Mesenchymal stem cell (in vitro differentiated cells and primary cell): ENCODE data around the gene LRSAM1.
"Not testable (repeated sequence)": the region's sequence is repeated elsewhere in the genome, so short reads cannot be mapped to it uniquely, and the experiment has no call there.

ENCODE experiments used
- DNase-seq: peaks from one replicate; pipeline ENCODE4 v3.0.0-alpha.2; 2013
- H2AFZ ChIP-seq: one replicate; pipeline ENCODE4 v1.6.1; 2013; ENCODE audit warnings: low read depth, mild to moderate bottlenecking, control low read depth, inconsistent platforms, low read length, moderate library complexity
- H2AK5ac ChIP-seq: 2 replicates; pipeline ENCODE4 v1.6.1; 2013; ENCODE audit warnings: low read length, moderate library complexity, mild to moderate bottlenecking, inconsistent platforms; ENCODE audit not compliant: severe bottlenecking
- H2BK120ac ChIP-seq: one replicate; pipeline ENCODE4 v1.6.1; 2013; ENCODE audit warnings: low read depth, mild to moderate bottlenecking, inconsistent platforms, low read length, moderate library complexity
- H2BK12ac ChIP-seq, 2 experiments: one replicate each; pipeline ENCODE4 v1.6.1; 2013; ENCODE audit warnings: inconsistent platforms in 2 of 2, low read length in 2 of 2, mild to moderate bottlenecking in 2 of 2, moderate library complexity in 2 of 2, control low read depth in 1 of 2
- H2BK15ac ChIP-seq: one replicate; pipeline ENCODE4 v1.6.1; 2013; ENCODE audit warnings: mild to moderate bottlenecking, low read depth, inconsistent platforms; ENCODE audit not compliant: poor library complexity, severe bottlenecking
- H2BK5ac ChIP-seq: 2 replicates; pipeline ENCODE4 v1.6.1; 2013; ENCODE audit warnings: low read depth, mild to moderate bottlenecking, low read length, control low read depth, inconsistent platforms; ENCODE audit not compliant: poor library complexity, severe bottlenecking
- H3K14ac ChIP-seq, 2 experiments: one replicate each; pipeline ENCODE4 v1.6.1; 2013; ENCODE audit warnings: inconsistent platforms in 2 of 2, low read length in 2 of 2, control low read depth in 1 of 2, mild to moderate bottlenecking in 1 of 2, moderate library complexity in 1 of 2
- H3K18ac ChIP-seq, 2 experiments: one replicate each; pipeline ENCODE4 v1.6.1; 2013; ENCODE audit warnings: inconsistent platforms in 2 of 2, low read length in 2 of 2, control low read depth in 1 of 2, low read depth in 1 of 2, mild to moderate bottlenecking in 1 of 2
- H3K23ac ChIP-seq, 2 experiments: one replicate each; pipeline ENCODE4 v1.6.1; 2013; ENCODE audit warnings: inconsistent platforms in 2 of 2, low read length in 2 of 2, mild to moderate bottlenecking in 2 of 2, moderate library complexity in 2 of 2, control low read depth in 1 of 2
- H3K27ac ChIP-seq: 2 replicates; pipeline ENCODE4 v1.5.1; 2013; ENCODE audit warnings: mild to moderate bottlenecking, moderate library complexity, low read length, control low read depth, inconsistent platforms; ENCODE audit not compliant: poor library complexity, severe bottlenecking
- H3K27me3 ChIP-seq, 2 experiments: 2 replicates each; pipeline versions ENCODE4 v1.6.1 to v1.7.0; 2013; ENCODE audit warnings: low read length in 2 of 2, mild to moderate bottlenecking in 2 of 2, moderate library complexity in 2 of 2, control low read depth in 1 of 2, inconsistent platforms in 1 of 2; ENCODE audit not compliant: control insufficient read depth in 1 of 2, insufficient read depth in 1 of 2
- H3K36me3 ChIP-seq, 2 experiments: 2 replicates each; pipeline versions ENCODE4 v1.6.1 to v1.7.0; 2013; ENCODE audit warnings: low read length in 2 of 2, control low read depth in 1 of 2, inconsistent platforms in 1 of 2, low read depth in 1 of 2, mild to moderate bottlenecking in 1 of 2; ENCODE audit not compliant: insufficient read depth in 2 of 2, control insufficient read depth in 1 of 2
- H3K4ac ChIP-seq, 2 experiments: one replicate each; pipeline ENCODE4 v1.6.1; 2013; ENCODE audit warnings: inconsistent platforms in 2 of 2, low read length in 2 of 2, mild to moderate bottlenecking in 2 of 2, moderate library complexity in 2 of 2, control low read depth in 1 of 2, low read depth in 1 of 2
- H3K4me1 ChIP-seq: 2 replicates; pipeline ENCODE4 v1.6.1; 2013; ENCODE audit warnings: low read depth, low read length, control low read depth; ENCODE audit not compliant: control insufficient read depth, insufficient read depth
- H3K4me2 ChIP-seq: 2 replicates; pipeline ENCODE4 v1.6.1; 2013; ENCODE audit warnings: low read length, mild to moderate bottlenecking, inconsistent platforms; ENCODE audit not compliant: poor library complexity, severe bottlenecking
- H3K4me3 ChIP-seq, 2 experiments: 2 replicates each; pipeline versions ENCODE4 v1.5.1 to v1.7.0; 2013; ENCODE audit warnings: low read length in 2 of 2, mild to moderate bottlenecking in 2 of 2, control low read depth in 1 of 2, low read depth in 1 of 2; ENCODE audit not compliant: insufficient read depth in 1 of 2
- H3K79me1 ChIP-seq: replicated peaks from 2 replicates; pipeline ENCODE4 v1.6.1; 2013; ENCODE audit warnings: mild to moderate bottlenecking, control low read depth, low read length, inconsistent platforms; ENCODE audit not compliant: poor library complexity, severe bottlenecking
- H3K9ac ChIP-seq: 2 replicates; pipeline ENCODE4 v1.7.0; 2013; ENCODE audit warnings: mild to moderate bottlenecking, low read length, moderate library complexity
- H3K9me3 ChIP-seq: 2 replicates; pipeline ENCODE4 v1.7.0; 2013; ENCODE audit warnings: mild to moderate bottlenecking, low read length; ENCODE audit not compliant: control insufficient read depth
- H4K8ac ChIP-seq: one replicate; pipeline ENCODE4 v1.6.1; 2013; ENCODE audit warnings: inconsistent platforms, mild to moderate bottlenecking, low read length, moderate library complexity
- H4K91ac ChIP-seq: one replicate; pipeline ENCODE4 v1.6.1; 2013; ENCODE audit warnings: mild to moderate bottlenecking, low read length, inconsistent platforms
- WGBS: methylation state at CpG from one replicate; pipeline ENCODE4 v1.1.7; 2013; ENCODE audit warnings: mixed read lengths; 5-methylcytosine and 5-hydroxymethylcytosine counted together

LRSAM1 gene

DNA sequence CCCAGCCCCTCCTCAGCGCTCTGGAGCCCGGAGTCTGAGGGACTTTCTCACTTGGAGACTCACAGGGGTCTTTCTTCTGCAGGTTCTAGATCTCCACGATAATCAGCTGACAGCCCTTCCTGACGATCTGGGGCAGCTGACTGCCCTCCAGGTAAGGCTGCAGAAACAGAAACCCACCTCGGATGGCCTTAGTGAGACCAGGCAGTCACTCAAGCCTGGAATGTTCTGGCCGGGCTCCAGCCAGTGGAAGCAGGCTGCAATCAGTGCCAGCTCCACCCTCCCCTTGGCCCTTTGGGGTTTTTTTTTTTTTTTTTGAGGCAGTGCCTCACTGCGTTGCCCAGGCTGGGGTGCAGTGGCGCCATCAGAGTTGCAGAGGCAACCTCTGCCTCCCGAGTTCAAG is 7.6 kb downstream of the LRSAM1 start:
- WGBS, result 95% methylated on average over 9 of the region's 9 CpGs
- no peak overlapping the region for H2BK15ac ChIP-seq
- no peak for DNase-seq

DNA sequence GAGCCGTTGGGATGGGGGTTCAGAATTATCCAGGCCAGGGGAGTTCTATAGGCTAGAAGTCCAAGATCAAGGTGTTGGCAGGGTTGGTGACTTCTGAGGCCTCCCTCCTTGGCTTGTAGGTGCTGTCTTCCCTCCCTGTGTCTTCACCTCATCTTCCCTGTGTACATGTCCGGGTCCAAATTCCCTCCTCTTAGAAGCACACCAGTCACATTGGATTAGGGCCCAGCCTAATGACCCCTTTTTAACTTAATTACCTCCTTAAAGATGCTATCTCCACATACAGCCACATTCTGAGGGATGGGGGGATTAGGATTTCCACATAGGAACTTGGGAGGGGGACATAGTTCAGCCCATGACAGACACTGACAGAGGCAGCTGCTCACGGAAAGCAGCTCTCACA is 12.1 kb downstream of the LRSAM1 start:
- H3K4ac ChIP-seq, result no peak overlapping the region
- H2BK5ac ChIP-seq, result no peak overlapping the region
- no peak overlapping the region for H3K23ac ChIP-seq
- no peak overlapping the region for H2AK5ac ChIP-seq
- no peak overlapping the region for H3K4me3 ChIP-seq
- H3K4me1 ChIP-seq, result peaks cover 1% of the 10 kb centered on the region
- no peaks in the 10 kb centered on the region for H3K9me3 ChIP-seq
- peaks cover 4% of the 10 kb centered on the region for H3K79me1 ChIP-seq
- H3K27me3 ChIP-seq, result no peaks in the 10 kb centered on the region
- H4K91ac ChIP-seq, result no peak overlapping the region
- H3K18ac ChIP-seq, result no peak overlapping the region
- 82% methylated on average over 3 of the region's 3 CpGs for WGBS
- no peak overlapping the region for H2BK12ac ChIP-seq
- no peak overlapping the region for H2BK15ac ChIP-seq
- H2AFZ ChIP-seq, result no peak overlapping the region
- no peak overlapping the region for H3K4me2 ChIP-seq
- H2BK120ac ChIP-seq, result no peak overlapping the region
- H4K8ac ChIP-seq, result no peak overlapping the region
- no peak for DNase-seq
- H3K36me3 ChIP-seq, result peaks cover 74 to 81% of the 10 kb centered on the region in 2 experiments
- H3K14ac ChIP-seq, result no peak overlapping the region
- H3K9ac ChIP-seq, result no peak overlapping the region
- H3K27ac ChIP-seq, result no peak overlapping the region

More for the DNA sequence above, 7.6 kb downstream of the LRSAM1 start:
- no peaks in the 10 kb centered on the region for H3K27me3 ChIP-seq
- H4K8ac ChIP-seq, result no peak overlapping the region
- peaks cover 1% of the 10 kb centered on the region for H3K4me1 ChIP-seq
- H3K9ac ChIP-seq, result no peak overlapping the region
- H2BK12ac ChIP-seq, result no peak overlapping the region
- H2AFZ ChIP-seq, result no peak overlapping the region
- no peak overlapping the region for H3K14ac ChIP-seq
- no peak overlapping the region for H3K23ac ChIP-seq
- H3K4me3 ChIP-seq, result no peak overlapping the region
- no peak overlapping the region for H3K18ac ChIP-seq
- H3K4me2 ChIP-seq, result no peak overlapping the region
- no peak overlapping the region for H3K4ac ChIP-seq
- H2BK120ac ChIP-seq, result no peak overlapping the region
- H3K27ac ChIP-seq, result no peak overlapping the region
- no peak overlapping the region for H2AK5ac ChIP-seq
- H3K9me3 ChIP-seq, result no peaks in the 10 kb centered on the region
- peaks cover 71 to 80% of the 10 kb centered on the region in 2 experiments for H3K36me3 ChIP-seq
- no peak overlapping the region for H4K91ac ChIP-seq
- peaks cover 17% of the 10 kb centered on the region for H3K79me1 ChIP-seq
- H2BK5ac ChIP-seq, result no peak overlapping the region

DNA sequence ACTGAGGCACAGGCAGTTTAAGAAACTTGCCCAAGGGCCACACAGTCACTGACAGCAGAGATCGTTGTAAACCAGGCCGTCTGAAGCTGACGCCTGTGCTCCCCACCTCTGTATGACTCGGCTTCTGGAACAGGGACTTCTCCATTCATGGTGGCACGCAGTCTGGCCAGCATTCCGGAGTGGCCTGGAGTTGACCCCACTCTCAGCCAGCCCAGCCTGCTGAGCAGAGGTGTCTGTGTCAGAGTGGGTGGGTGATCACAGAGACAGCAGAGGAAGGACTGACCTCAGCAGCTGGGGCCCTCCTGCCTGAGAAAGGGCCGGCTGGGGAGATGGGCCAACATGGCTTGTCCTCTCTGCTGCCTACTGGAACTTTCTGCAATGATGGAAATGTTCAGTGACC is 12.6 kb downstream of the LRSAM1 start:
- no peak overlapping the region for H4K8ac ChIP-seq

DNA sequence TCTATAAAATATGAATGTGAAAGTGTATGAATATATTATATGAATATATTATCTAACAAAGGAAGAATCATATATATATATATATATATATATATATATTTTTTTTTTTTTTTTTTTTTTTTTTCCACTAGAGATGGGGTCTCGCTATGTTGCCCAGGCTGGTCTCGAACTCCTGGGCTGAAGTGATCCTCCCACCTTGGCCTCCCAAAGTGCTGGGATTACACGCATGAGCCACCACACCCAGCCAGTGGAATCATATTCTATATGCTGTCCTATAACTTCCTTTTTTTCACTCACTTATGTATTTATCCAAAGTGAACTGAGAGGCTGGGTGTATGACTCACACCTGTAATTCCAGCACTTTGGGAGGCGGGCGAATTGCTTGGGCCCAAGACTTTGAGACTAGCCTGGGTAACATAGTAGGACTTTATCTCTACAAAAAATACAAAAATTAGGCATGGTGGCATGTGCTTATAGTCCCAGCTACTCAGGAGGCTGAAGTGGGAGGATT is 15.2 kb downstream of the LRSAM1 start:
- WGBS, result 97% methylated on average over 5 of the region's 5 CpGs

More for the DNA sequence above, 12.6 kb downstream of the LRSAM1 start:
- Histone ChIP-seq H4K91ac (no peak overlapping the region), H3K9me3 (no peaks in the 10 kb centered on the region), H3K4me1 (peaks cover 1% of the 10 kb centered on the region), H2BK120ac (no peak overlapping the region), H2BK15ac (no peak overlapping the region), H3K27ac (no peak overlapping the region), H2BK12ac (no peak overlapping the region), H3K4ac (no peak overlapping the region), H3K79me1 (peaks cover 4% of the 10 kb centered on the region), H3K9ac (no peak overlapping the region), H2AFZ (no peak overlapping the region), H3K14ac (no peak overlapping the region), H2BK5ac (no peak overlapping the region), H3K4me2 (no peak overlapping the region), H3K4me3 (no peak overlapping the region), H3K18ac (no peak overlapping the region), H3K36me3 (peaks cover 70 to 81% of the 10 kb centered on the region in 2 experiments), H3K27me3 (no peaks in the 10 kb centered on the region), H2AK5ac (no peak overlapping the region), H3K23ac (no peak overlapping the region)
- 47% methylated on average over 7 of the region's 7 CpGs for WGBS
- peak; percentile 40 for DNase-seq

More for the DNA sequence above, 15.2 kb downstream of the LRSAM1 start:
- H3K14ac ChIP-seq, H3K9ac ChIP-seq, H2BK120ac ChIP-seq, H3K4ac ChIP-seq, H4K8ac ChIP-seq, H2AFZ ChIP-seq, H4K91ac ChIP-seq, H3K4me2 ChIP-seq, H3K79me1 ChIP-seq, H2AK5ac ChIP-seq, H2BK12ac ChIP-seq, H2BK15ac ChIP-seq, H3K27me3 ChIP-seq, H3K27ac ChIP-seq, H2BK5ac ChIP-seq, H3K23ac ChIP-seq, H3K4me1 ChIP-seq, H3K18ac ChIP-seq, H3K4me3 ChIP-seq, DNase-seq, H3K9me3 ChIP-seq: not testable (repeated sequence)
- H3K36me3 ChIP-seq, result peaks cover 50 to 71% of the 10 kb centered on the region in 2 experiments
